HCT116 (cell line): ENCODE data around the gene GALNT13. TPM values are rescaled to one million over a fixed set of nuclear protein-coding genes. Genes with fewer than 3 reads are reported as not detected.

Experiments used
- ATAC-seq: fragments of 200-7000 bp; cut with Tn5 transposase; 2 replicates; pipeline ENCODE4 v1.9.1; 2020; ENCODE audit warnings: mild to moderate bottlenecking, moderate library complexity
- BruUV-seq: library from RNA; stranded (reverse); fragments of 400-500 nt; replicated peaks from 2 replicates; lab custom pipeline; 2021; lab: Mats Ljungman, UMichigan
- CTCF ChIA-PET: fragments of 300-600 bp; sonication (Branson Sonifier 250); formaldehyde crosslinking; loops from one replicate; lab custom pipeline; 2021; ENCODE audit warnings: antibody characterized with exemption; lab: Charles Lee
- POLR2A ChIA-PET: fragments of 300-600, 350-600 bp; sonication (Branson Sonifier 250); formaldehyde crosslinking; loops from one replicate; lab custom pipeline; 2021; ENCODE audit warnings: antibody characterized with exemption; lab: Charles Lee
- RAD21 ChIA-PET, 2 experiments: fragments of 300-600 bp; sonication (Branson Sonifier 250); formaldehyde crosslinking; loops; one replicate each; lab custom pipeline; 2023; ENCODE audit warnings: low total read pairs in 2 of 2; ENCODE audit not compliant: uncharacterized antibody in 2 of 2, unreplicated experiment in 2 of 2, low non-redundant PET in 1 of 2; lab: Charles Lee
- DNase-seq: peaks from one replicate; pipeline ENCODE4 v3.0.0-alpha.2; 2010; ENCODE audit warnings: low read depth, low spot score
- H2AFZ ChIP-seq: fragments of 200-600 bp; shearing (Covaris generic), sonication (generic); 2 replicates; pipeline ENCODE4 v1.6.1; 2017; ENCODE audit warnings: low read depth, mixed run types, mixed read lengths, antibody characterized with exemption, low read length; ENCODE audit not compliant: poor library complexity, severe bottlenecking
- H3K27ac ChIP-seq: 2 replicates; pipeline ENCODE4 v1.5.1; 2012; ENCODE audit warnings: low read depth, low read length
- H3K27me3 ChIP-seq: fragments of 200-600 bp; sonication (generic); 2 replicates; pipeline ENCODE4 v1.6.1; 2016; ENCODE audit warnings: mixed run types, low read length, mixed read lengths; ENCODE audit not compliant: insufficient read depth
- H3K36me3 ChIP-seq, 2 experiments: fragments of 200-500 bp in 1 of 2; fragments of 200-600 bp in 1 of 2; sonication (Bioruptor generic) in 1 of 2; sonication (generic) in 1 of 2; 2 replicates each; pipeline versions ENCODE4 v1.5.1 to v1.6.1; 2014 to 2016; ENCODE audit warnings: low read length in 2 of 2, inconsistent platforms in 1 of 2, mixed read lengths in 1 of 2, mixed run types in 1 of 2; ENCODE audit not compliant: insufficient read depth in 2 of 2, control insufficient read depth in 1 of 2
- H3K4me1 ChIP-seq, 2 experiments: fragments of 200-600 bp in 1 of 2; sonication (generic) in 1 of 2; 2 replicates each; pipeline versions ENCODE4 v1.5.1 to v1.6.1; 2012 to 2017; ENCODE audit warnings: low read length in 2 of 2, inconsistent platforms in 1 of 2, mild to moderate bottlenecking in 1 of 2, mixed read lengths in 1 of 2, mixed run types in 1 of 2, moderate library complexity in 1 of 2; ENCODE audit not compliant: insufficient read depth in 2 of 2, control insufficient read depth in 1 of 2
- H3K4me2 ChIP-seq: fragments of 200-600 bp; sonication (generic); 2 replicates; pipeline ENCODE4 v1.6.1; 2017; ENCODE audit warnings: mixed run types, low read length, mixed read lengths
- H3K4me3 ChIP-seq, 2 experiments: fragments of 200-600 bp in 1 of 2; sonication (generic) in 1 of 2; replicated peaks in 1 of 2; 2 replicates each; pipeline ENCODE4 v1.5.1; 2011 to 2016; ENCODE audit warnings: low read length in 2 of 2, control low read depth in 1 of 2, low read depth in 1 of 2, mild to moderate bottlenecking in 1 of 2, mixed read lengths in 1 of 2, mixed run types in 1 of 2
- H3K79me2 ChIP-seq: fragments of 200-600 bp; sonication (generic); 2 replicates; pipeline ENCODE4 v1.6.1; 2017; ENCODE audit warnings: mild to moderate bottlenecking, mixed run types, low read length, moderate library complexity, mixed read lengths; ENCODE audit not compliant: insufficient read depth
- H3K9ac ChIP-seq: fragments of 200-600 bp; sonication (generic); 2 replicates; pipeline ENCODE4 v1.6.1; 2016; ENCODE audit warnings: low read length, mixed read lengths
- H3K9me2 ChIP-seq: fragments of 200-600 bp; sonication (generic), shearing (Covaris generic); 2 replicates; pipeline ENCODE4 v1.6.1; 2017; ENCODE audit warnings: mixed run types, mild to moderate bottlenecking, moderate library complexity; ENCODE audit not compliant: insufficient read depth
- H3K9me3 ChIP-seq, 2 experiments: fragments of 200-500 bp in 1 of 2; fragments of 200-600 bp in 1 of 2; sonication (Bioruptor generic) in 1 of 2; sonication (generic) in 1 of 2; 2 replicates each; pipeline ENCODE4 v1.6.1; 2014 to 2017; ENCODE audit warnings: low read length in 2 of 2, mixed read lengths in 2 of 2, inconsistent platforms in 1 of 2, low read depth in 1 of 2, mild to moderate bottlenecking in 1 of 2, mixed run types in 1 of 2, moderate library complexity in 1 of 2; ENCODE audit not compliant: control insufficient read depth in 1 of 2, insufficient read depth in 1 of 2
- H4K20me1 ChIP-seq: fragments of 200-600 bp; sonication (generic), shearing (Covaris generic); 2 replicates; pipeline ENCODE4 v1.6.1; 2017; ENCODE audit warnings: mixed run types, mild to moderate bottlenecking, moderate library complexity; ENCODE audit not compliant: insufficient read depth
- CBX3 ChIP-seq: IDR thresholded peaks from 2 replicates; pipeline ENCODE4 v1.6.1; 2012; ENCODE audit warnings: low read depth
- CEBPB ChIP-seq: IDR thresholded peaks from 2 replicates; pipeline ENCODE4 v1.6.1; 2012; ENCODE audit warnings: low read depth
- EGR1 ChIP-seq: IDR thresholded peaks from 2 replicates; pipeline ENCODE4 v1.6.1; 2012; ENCODE audit warnings: low read depth
- EZH2 ChIP-seq: fragments of 200-600 bp; sonication (generic); IDR thresholded peaks from 2 replicates; pipeline ENCODE4 v1.6.1; 2017; ENCODE audit warnings: antibody characterized with exemption, mixed run types
- EZH2phosphoT487 ChIP-seq: fragments of 200-600 bp; IDR thresholded peaks from 2 replicates; pipeline ENCODE4 v1.6.1; 2018; ENCODE audit warnings: antibody characterized with exemption, borderline replicate concordance
- FOSL1 ChIP-seq: IDR thresholded peaks from 2 replicates; pipeline ENCODE4 v1.6.1; 2012; ENCODE audit warnings: low read depth
- POLR2A ChIP-seq: IDR thresholded peaks from 2 replicates; pipeline ENCODE4 v1.7.0; 2011; ENCODE audit warnings: borderline replicate concordance; ENCODE audit not compliant: insufficient read depth, insufficient read length; ENCODE audit errors: extremely low read depth
- SIN3A ChIP-seq: IDR thresholded peaks from 2 replicates; pipeline ENCODE4 v1.6.1; 2012; ENCODE audit warnings: low read depth
- SP1 ChIP-seq: IDR thresholded peaks from 2 replicates; pipeline ENCODE4 v1.6.1; 2012; ENCODE audit warnings: low read depth
- TCF7L2 ChIP-seq: IDR thresholded peaks from 2 replicates; pipeline ENCODE4 v1.7.0; 2011; ENCODE audit warnings: borderline replicate concordance, inconsistent platforms; ENCODE audit not compliant: insufficient read depth, insufficient read length; ENCODE audit errors: extremely low read depth
- ZFX ChIP-seq: fragments of 450-650 bp; IDR thresholded peaks from 2 replicates; pipeline ENCODE4 v1.6.1; 2017
- ZNF274 ChIP-seq: fragments of 200-500 bp; sonication (Bioruptor generic); IDR thresholded peaks from 2 replicates; pipeline ENCODE4 v1.6.1; 2014; ENCODE audit warnings: mild to moderate bottlenecking, low read depth, low read length, inconsistent platforms
- intact Hi-C: fragments of 100-400 bp; cut with micrococcal nuclease; formaldehyde crosslinking; loops from 2 replicates; pipeline ENCODE4 v1.10.0; 2022
- total RNA-seq: library from RNA; stranded (reverse); gene quantifications from one replicate; pipeline ENCODE4 v1.2.1, GENCODE V29; 2021; ENCODE audit not compliant: unreplicated experiment
- TF ChIP-seq, protein P1 (sequence below): IDR thresholded peaks from 2 replicates; pipeline ENCODE4 v1.6.1; 2011; ENCODE audit warnings: mild to moderate bottlenecking, low read length, moderate library complexity; ENCODE audit not compliant: insufficient replicate concordance; ENCODE audit errors: extremely low read depth
- TF ChIP-seq, protein P2 (sequence below): IDR thresholded peaks from 2 replicates; pipeline ENCODE4 v1.6.1; 2012
- TF ChIP-seq, protein P3 (sequence below): IDR thresholded peaks from 2 replicates; pipeline ENCODE4 v1.6.1; 2012

The GALNT13 gene
- total RNA-seq, 1 experiment from 2014 or later = 0.44 TPM

DNA sequence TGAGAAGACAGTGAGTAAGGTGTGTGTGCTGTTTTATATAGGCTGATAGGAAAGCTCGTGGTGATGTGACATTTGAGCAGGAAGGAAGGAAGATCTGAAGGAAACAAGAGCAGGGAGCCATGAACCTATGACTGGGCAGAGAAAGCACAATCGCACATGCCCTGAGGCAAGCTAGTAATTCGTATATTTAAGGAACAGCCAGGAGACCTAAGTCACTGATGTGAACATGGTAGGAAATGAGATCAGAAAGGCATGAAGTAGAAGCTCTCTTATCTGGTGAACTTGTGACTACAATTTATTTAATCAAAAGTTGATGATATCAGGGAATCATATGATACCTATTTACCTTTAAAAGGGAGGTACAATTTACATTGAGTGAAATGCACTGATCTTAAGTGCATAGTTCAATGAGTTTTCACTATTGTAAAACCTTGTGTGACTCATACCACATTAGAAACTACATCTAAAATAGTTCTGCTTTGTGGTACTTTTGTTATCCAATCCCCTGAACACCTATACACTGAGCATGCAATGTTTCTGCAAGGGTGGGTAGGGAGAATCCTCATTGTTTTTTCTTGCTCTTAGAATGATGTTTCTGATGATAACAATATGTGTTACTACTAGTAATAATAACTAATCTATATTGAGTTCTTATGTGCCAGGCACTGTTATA, 67.5 kb downstream of the GALNT13 start (continued):
- TF ChIP-seq ZNF274 (no peak), CEBPB (no peak), EZH2 (no peak), EGR1 (no peak), FOSL1 (no peak), POLR2A (no peak), CBX3 (no peak), EZH2phosphoT487 (no peak), SIN3A (no peak)

DNA sequence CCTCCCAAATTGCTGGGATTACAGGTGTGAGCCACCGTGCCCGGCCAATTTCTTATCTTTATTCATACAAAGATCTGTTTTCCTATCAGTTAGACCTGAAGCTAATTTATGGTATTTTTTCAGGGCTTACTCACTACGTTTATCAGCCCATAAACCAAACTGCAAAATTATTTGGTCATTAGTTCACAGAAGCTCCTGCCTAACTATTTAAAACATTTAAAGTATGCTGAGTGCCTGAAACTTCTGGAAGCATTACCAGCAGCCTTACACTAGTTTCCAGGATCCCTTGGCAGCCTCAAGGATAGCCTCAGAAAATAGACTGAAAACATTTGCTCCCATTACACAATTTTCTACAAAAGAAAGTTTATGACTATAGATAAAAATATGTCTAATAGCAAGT, 68.8 kb downstream of the GALNT13 start:
- BruUV-seq = no TSS peak
- ATAC-seq (no peak), DNase-seq (no peak)
- H2AFZ ChIP-seq = no peak overlapping the region
- TF ChIP-seq ZFX (no peak), EZH2phosphoT487 (no peak), EZH2 (no peak), TCF7L2 (no peak), SP1 (no peak), POLR2A (no peak)
- TF ChIP-seq, protein P1, sequence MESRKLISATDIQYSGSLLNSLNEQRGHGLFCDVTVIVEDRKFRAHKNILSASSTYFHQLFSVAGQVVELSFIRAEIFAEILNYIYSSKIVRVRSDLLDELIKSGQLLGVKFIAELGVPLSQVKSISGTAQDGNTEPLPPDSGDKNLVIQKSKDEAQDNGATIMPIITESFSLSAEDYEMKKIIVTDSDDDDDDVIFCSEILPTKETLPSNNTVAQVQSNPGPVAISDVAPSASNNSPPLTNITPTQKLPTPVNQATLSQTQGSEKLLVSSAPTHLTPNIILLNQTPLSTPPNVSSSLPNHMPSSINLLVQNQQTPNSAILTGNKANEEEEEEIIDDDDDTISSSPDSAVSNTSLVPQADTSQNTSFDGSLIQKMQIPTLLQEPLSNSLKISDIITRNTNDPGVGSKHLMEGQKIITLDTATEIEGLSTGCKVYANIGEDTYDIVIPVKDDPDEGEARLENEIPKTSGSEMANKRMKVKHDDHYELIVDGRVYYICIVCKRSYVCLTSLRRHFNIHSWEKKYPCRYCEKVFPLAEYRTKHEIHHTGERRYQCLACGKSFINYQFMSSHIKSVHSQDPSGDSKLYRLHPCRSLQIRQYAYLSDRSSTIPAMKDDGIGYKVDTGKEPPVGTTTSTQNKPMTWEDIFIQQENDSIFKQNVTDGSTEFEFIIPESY = no peak
- TF ChIP-seq, protein P2, sequence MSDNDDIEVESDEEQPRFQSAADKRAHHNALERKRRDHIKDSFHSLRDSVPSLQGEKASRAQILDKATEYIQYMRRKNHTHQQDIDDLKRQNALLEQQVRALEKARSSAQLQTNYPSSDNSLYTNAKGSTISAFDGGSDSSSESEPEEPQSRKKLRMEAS = no peak
- TF ChIP-seq, protein P3, sequence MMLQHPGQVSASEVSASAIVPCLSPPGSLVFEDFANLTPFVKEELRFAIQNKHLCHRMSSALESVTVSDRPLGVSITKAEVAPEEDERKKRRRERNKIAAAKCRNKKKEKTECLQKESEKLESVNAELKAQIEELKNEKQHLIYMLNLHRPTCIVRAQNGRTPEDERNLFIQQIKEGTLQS = no peak
- H3K9me2 ChIP-seq = no peaks in the 10 kb centered on the region
- no peaks in the 10 kb centered on the region for H3K79me2 ChIP-seq
- H3K27ac ChIP-seq = no peak overlapping the region
- no peak overlapping the region for H3K4me3 ChIP-seq
- no peaks in the 10 kb centered on the region for H3K36me3 ChIP-seq
- no peaks in the 10 kb centered on the region for H3K27me3 ChIP-seq
- ChIA-PET CTCF (no interaction called here), POLR2A (no interaction called here), RAD21 (no interaction called here)
- H3K4me1 ChIP-seq = no peaks in the 10 kb centered on the region
- H4K20me1 ChIP-seq = no peaks in the 10 kb centered on the region
- intact Hi-C loops = no loop called here
- H3K9ac ChIP-seq = no peak overlapping the region
- H3K4me2 ChIP-seq = no peak overlapping the region
- H3K9me3 ChIP-seq = no peaks in the 10 kb centered on the region
